Fibroblast of skin of right biceps (primary cell): ENCODE data around the gene NSUN7.

Source experiments
- DNase-seq: peaks from one replicate; pipeline ENCODE4 v3.0.0-alpha.2; 2013

Gene NSUN7

GRCh38 chr4:40850496-40850895 lies 100.7 kb downstream of the NSUN7 start:
- no peak for DNase-seq

DNA sequence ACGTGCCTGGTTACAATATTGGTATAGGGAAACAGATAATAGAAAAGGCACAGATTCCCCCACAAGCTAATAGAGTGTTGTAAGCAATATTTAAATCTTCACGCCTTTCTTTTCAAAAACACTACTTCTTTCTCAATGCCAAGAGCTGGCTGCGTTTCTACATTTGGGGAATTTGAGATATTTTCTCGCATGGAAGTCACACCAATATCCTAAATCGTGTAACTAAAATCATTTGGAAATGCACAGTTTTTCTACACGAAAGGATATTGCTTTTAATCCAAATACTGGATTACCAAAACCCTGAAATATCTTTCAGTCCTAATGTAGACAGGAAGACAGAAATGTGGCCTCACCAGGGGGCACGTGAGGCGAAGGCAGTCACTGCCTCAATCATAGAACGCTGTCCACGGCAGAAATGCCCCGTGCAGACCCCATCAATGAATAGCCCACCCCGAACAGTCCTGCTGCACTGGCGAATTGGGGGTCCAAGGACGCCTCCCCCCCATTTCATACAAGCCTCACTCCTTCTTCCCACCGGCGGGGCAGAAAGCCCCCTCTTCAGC lies 106.6 kb downstream of the NSUN7 start:
- DNase-seq, result no peak

GRCh38 chr4:40856840-40857362 lies 107.1 kb downstream of the NSUN7 start:
- peak; percentile 70 for DNase-seq

- DNase-seq, result no peak
These were observed 108.2 kb downstream of the NSUN7 start for GRCh38 chr4:40857956-40858355.

DNA sequence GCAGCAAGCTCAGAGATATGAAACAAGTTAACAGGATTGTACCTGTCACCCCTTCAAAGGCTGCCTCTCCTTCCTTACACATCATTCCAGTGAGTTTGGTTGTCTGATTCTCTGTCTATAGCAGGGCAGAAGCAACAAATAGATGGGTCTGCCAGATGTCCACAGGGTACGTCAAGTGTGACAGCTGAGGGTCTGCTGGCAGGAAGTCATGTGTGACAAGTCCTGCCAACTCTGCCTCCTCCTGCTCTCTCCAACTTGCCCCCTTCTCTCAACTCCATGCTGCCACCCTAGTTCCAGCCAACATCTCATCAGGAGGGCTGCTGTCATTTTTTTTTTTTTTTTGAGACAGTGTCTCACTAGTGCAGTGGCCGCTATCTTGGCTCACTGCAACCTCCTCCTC lies 109.2 kb downstream of the NSUN7 start:
- no peak for DNase-seq
